Loucy (cell line): Measurements from ENCODE around the gene CEP83.
"Not testable (repeated sequence)": the region's sequence is repeated elsewhere in the genome, so short reads cannot be mapped to it uniquely, and the experiment has no call there.

Experiments
- H2AFZ ChIP-seq: fragments of 200-600 bp; sonication (generic); 2 replicates; pipeline ENCODE4 v1.6.0; 2016; ENCODE audit warnings: antibody characterized with exemption, mild to moderate bottlenecking, low read length, moderate library complexity
- H3F3A ChIP-seq: fragments of 200-600 bp; 2 replicates; pipeline ENCODE4 v1.6.0; 2016; ENCODE audit warnings: antibody characterized with exemption, low read depth, mild to moderate bottlenecking
- H3K27me3 ChIP-seq: fragments of 200-600 bp; sonication (generic); 2 replicates; pipeline ENCODE4 v1.6.1; 2014; ENCODE audit warnings: low read length, mild to moderate bottlenecking; ENCODE audit not compliant: insufficient read depth, poor library complexity, severe bottlenecking
- H3K36me3 ChIP-seq: fragments of 200-600 bp; sonication (generic); 2 replicates; pipeline ENCODE4 v1.6.1; 2016; ENCODE audit warnings: low read length; ENCODE audit not compliant: insufficient read depth
- H3K4me1 ChIP-seq: fragments of 200-600 bp; sonication (generic); 2 replicates; pipeline ENCODE4 v1.5.1; 2014; ENCODE audit warnings: low read length, mild to moderate bottlenecking; ENCODE audit not compliant: insufficient read depth, poor library complexity, severe bottlenecking
- H3K4me2 ChIP-seq: fragments of 200-600 bp; sonication (generic); 2 replicates; pipeline ENCODE4 v1.6.0; 2014; ENCODE audit warnings: antibody characterized with exemption, low read length, low read depth, mild to moderate bottlenecking; ENCODE audit not compliant: poor library complexity, severe bottlenecking
- H3K4me3 ChIP-seq: fragments of 200-600 bp; sonication (generic); 2 replicates; pipeline ENCODE4 v1.5.1; 2014; ENCODE audit warnings: low read length, mild to moderate bottlenecking, mixed read lengths; ENCODE audit not compliant: poor library complexity, severe bottlenecking
- H3K79me2 ChIP-seq: fragments of 200-600 bp; sonication (generic); 2 replicates; pipeline ENCODE4 v1.6.1; 2014; ENCODE audit warnings: low read length; ENCODE audit not compliant: insufficient read depth
- H3K9ac ChIP-seq: fragments of 200-600 bp; sonication (generic); 2 replicates; pipeline ENCODE4 v1.6.0; 2014; ENCODE audit warnings: mild to moderate bottlenecking, low read depth, low read length, moderate library complexity; ENCODE audit not compliant: poor library complexity, severe bottlenecking
- H3K9me2 ChIP-seq: fragments of 200-600 bp; sonication (generic); replicated peaks from 2 replicates; pipeline ENCODE4 v1.6.1; 2016; ENCODE audit warnings: low read depth, low read length, mixed read lengths
- H3K9me3 ChIP-seq: fragments of 200-600 bp; sonication (generic); 2 replicates; pipeline ENCODE4 v1.6.1; 2014; ENCODE audit warnings: mild to moderate bottlenecking, antibody characterized with exemption, low read length, low read depth; ENCODE audit not compliant: insufficient read depth
- H4K20me1 ChIP-seq: fragments of 200-600 bp; sonication (generic); 2 replicates; pipeline ENCODE4 v1.6.0; 2014; ENCODE audit warnings: antibody characterized with exemption, low read length, mild to moderate bottlenecking; ENCODE audit not compliant: insufficient read depth, poor library complexity, severe bottlenecking
- CTCF ChIP-seq: fragments of 200-600 bp; sonication (generic); conservative IDR thresholded peaks from 2 replicates; pipeline ENCODE4 v1.5.1; 2014; ENCODE audit warnings: mild to moderate bottlenecking, antibody characterized with exemption, low read length
- EZH2phosphoT487 ChIP-seq: fragments of 200-600 bp; IDR thresholded peaks from 2 replicates; pipeline ENCODE4 v1.6.1; 2018; ENCODE audit warnings: antibody characterized with exemption, mild to moderate bottlenecking, moderate library complexity, borderline replicate concordance

The CEP83 gene

DNA sequence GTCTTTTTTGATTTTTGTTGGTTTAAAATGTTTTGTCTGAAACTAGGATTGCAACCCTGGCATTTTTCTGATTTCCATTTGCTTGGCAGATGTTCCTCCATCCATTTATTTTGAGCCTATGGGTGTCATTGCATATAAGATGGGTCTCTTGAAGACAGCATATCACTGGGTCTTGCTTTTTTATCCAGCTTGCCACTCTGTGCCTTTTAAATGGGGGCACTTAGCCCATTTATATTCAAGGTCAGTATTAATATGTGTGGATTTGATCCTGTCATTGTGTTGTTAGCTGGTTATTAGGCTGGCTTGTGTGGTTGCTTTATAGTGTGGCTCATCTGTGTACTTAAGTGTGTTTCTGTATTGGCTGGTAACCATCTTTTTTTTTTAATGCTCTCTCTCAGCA, 139.6 kb downstream of the CEP83 start:
- H3K4me1 ChIP-seq, result no peaks in the 10 kb centered on the region
- no peak overlapping the region for H2AFZ ChIP-seq
- H3K79me2 ChIP-seq, result no peaks in the 10 kb centered on the region
- H3K36me3 ChIP-seq, result peaks cover 29% of the 10 kb centered on the region; the same call in 1 of the 2 replicates
- no peak overlapping the region for H3K9ac ChIP-seq
- peaks cover 21% of the 10 kb centered on the region; the same call in 1 of the 2 replicates for H3K9me3 ChIP-seq
- H4K20me1 ChIP-seq, result no peaks in the 10 kb centered on the region
- H3F3A ChIP-seq, result no peaks in the 10 kb centered on the region
- no peaks in the 10 kb centered on the region for H3K9me2 ChIP-seq
- no peak for TF ChIP-seq EZH2phosphoT487
- no peak for TF ChIP-seq CTCF
- no peak overlapping the region for H3K4me3 ChIP-seq
- H3K27me3 ChIP-seq, result no peaks in the 10 kb centered on the region
- no peak overlapping the region for H3K4me2 ChIP-seq

GRCh38 chr12:94318181-94318580, 141.5 kb downstream of the CEP83 start:
- no peak overlapping the region for H3K4me2 ChIP-seq
- H3K4me1 ChIP-seq, result no peaks in the 10 kb centered on the region
- no peak for TF ChIP-seq EZH2phosphoT487
- no peak for TF ChIP-seq CTCF
- H3F3A ChIP-seq, result no peaks in the 10 kb centered on the region
- no peaks in the 10 kb centered on the region for H3K79me2 ChIP-seq
- peaks cover 21% of the 10 kb centered on the region; the same call in 1 of the 2 replicates for H3K9me3 ChIP-seq
- H4K20me1 ChIP-seq, result no peaks in the 10 kb centered on the region
- H3K27me3 ChIP-seq, result no peaks in the 10 kb centered on the region
- H3K9ac ChIP-seq, result no peak overlapping the region
- no peaks in the 10 kb centered on the region for H3K9me2 ChIP-seq
- peaks cover 23% of the 10 kb centered on the region; the same call in 1 of the 2 replicates for H3K36me3 ChIP-seq
- no peak overlapping the region for H2AFZ ChIP-seq
- H3K4me3 ChIP-seq, result no peak overlapping the region

DNA sequence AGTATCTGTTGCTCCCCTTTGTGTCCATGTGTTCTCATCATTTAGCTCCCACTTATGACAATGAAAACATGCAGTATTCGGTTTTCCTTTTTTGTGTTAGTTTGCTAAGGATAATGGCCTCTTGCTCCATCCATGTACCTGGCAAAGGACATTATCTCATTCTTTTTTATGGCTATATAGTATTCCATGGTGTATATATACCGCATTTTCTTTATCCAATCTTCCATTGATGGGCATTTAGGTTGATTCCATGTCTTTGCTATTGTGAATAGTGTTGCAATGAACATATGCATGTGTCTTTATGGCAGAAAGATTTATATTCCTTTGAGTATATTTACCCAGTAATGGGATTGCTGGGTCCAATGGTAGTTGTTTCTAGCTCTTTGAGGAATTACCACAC, 143.1 kb downstream of the CEP83 start:
- H3K36me3 ChIP-seq, H3K4me3 ChIP-seq, H3F3A ChIP-seq, H3K9ac ChIP-seq, H3K4me1 ChIP-seq, H3K4me2 ChIP-seq, H3K27me3 ChIP-seq, H3K79me2 ChIP-seq, H3K9me2 ChIP-seq, H4K20me1 ChIP-seq, H2AFZ ChIP-seq: not testable (repeated sequence)
- H3K9me3 ChIP-seq, result peaks cover 20% of the 10 kb centered on the region; the same call in 1 of the 2 replicates

- Histone ChIP-seq H3K9me3 (no peaks in the 10 kb centered on the region), H3K4me3 (no peak overlapping the region), H3K4me1 (no peaks in the 10 kb centered on the region), H3K79me2 (no peaks in the 10 kb centered on the region), H3F3A (no peaks in the 10 kb centered on the region), H3K27me3 (no peaks in the 10 kb centered on the region), H2AFZ (no peak overlapping the region), H3K9ac (no peak overlapping the region), H3K4me2 (no peak overlapping the region), H3K36me3 (peaks cover 21% of the 10 kb centered on the region; the same call in 1 of the 2 replicates), H3K9me2 (no peaks in the 10 kb centered on the region), H4K20me1 (no peaks in the 10 kb centered on the region)
- TF ChIP-seq EZH2phosphoT487, result no peak
- TF ChIP-seq CTCF, result no peak
These were observed 147.3 kb downstream of the CEP83 start for GRCh38 chr12:94312378-94312777.
